ENCODE results near the gene LRP6.
"Not testable (repeated sequence)": the region's sequence is repeated elsewhere in the genome, so short reads cannot be mapped to it uniquely, and the experiment has no call there.

The LRP6 gene
- 15.9 to 22.9 (median 17.6) reads per million in 3 experiments for total RNA-seq

DNA sequence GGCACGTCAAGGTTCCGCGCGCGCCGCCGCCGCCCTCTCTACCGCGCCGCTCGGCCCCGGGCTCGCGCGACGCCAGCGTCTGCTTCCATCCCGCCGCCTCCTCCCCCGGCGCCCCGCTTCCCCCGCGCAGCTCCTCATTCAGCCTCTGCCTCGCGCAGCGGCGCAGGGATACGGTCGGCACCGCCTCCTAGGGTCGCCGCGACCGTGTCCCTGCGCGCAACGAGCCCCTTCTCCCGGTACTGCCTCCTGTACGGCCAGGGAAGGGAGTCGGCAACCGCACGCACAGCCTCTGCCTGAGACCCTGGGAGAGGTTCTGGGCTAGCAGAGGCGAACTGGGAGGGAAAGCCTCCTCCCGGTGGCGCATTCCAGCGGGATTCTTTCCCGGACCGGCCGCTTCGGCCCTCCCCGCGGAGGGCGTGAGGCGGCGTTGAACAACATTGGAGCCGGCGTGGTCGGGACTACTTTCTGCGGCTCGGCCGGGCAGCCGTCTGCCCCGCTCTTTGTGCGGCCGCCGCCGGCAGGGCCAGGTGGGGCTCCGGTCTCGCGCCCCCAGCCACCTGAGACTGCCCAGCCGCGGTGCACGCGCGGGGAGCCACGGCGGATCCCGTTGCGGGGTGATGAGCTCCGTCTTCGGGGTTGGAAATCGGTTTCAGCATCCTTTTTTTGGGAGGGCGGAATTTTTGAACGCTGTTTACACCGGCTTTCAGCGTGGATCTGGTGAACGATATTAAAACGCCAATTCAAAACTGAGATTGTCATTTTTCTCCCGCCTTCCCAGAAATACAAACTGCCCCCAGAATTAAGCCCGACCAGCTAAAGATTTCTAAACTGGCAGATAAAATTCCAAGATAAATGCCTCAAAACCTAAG lies at the start of gene LRP6:
TSS of gene LRP6 (minus strand) at position 172 of the 869 bp plus-strand sequence. CDS start 309 bp downstream, outside the sequence.
- DNase-seq = peak; percentile 67

DNA sequence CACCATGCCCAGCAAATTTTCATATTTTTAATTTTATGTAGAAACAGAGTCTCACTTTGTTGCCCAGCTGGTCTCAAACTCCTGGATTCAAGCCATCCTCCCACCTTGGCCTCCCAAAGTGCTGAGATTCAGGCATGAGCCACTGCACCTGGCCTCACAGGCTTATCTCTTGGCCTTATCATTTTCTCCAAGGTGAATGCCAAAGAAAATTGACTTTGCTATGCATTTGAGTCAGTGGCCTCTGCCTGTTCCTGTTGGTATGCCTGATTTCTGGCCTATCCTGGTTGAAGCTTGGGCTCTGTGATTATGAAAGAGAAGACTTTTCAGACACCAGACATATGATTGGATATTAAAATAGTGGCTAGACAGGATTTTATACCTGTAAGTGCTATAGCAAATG lies 49.0 kb upstream of the LRP6 start:
- no peak for DNase-seq

DNA sequence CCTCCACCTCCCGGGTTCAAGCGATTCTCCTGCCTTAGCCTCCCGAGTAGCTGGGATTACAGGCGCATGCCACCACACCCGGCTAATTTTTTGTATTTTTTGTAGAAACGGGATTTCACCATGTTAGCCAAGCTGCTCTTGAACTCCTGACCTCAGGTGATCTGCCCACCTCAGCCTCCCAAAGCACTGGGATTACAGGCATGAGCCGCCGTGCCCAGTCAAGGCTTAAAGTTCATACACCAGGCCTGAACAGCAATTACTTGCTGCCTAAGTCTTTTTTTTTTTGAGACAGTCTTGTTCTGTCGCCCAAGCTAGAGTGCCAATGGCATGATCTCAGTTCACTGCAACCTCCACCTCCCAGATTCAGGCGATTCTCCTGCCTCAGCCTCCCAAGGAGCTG lies 43.9 kb upstream of the LRP6 start:
- DNase-seq = not testable (repeated sequence)

DNA sequence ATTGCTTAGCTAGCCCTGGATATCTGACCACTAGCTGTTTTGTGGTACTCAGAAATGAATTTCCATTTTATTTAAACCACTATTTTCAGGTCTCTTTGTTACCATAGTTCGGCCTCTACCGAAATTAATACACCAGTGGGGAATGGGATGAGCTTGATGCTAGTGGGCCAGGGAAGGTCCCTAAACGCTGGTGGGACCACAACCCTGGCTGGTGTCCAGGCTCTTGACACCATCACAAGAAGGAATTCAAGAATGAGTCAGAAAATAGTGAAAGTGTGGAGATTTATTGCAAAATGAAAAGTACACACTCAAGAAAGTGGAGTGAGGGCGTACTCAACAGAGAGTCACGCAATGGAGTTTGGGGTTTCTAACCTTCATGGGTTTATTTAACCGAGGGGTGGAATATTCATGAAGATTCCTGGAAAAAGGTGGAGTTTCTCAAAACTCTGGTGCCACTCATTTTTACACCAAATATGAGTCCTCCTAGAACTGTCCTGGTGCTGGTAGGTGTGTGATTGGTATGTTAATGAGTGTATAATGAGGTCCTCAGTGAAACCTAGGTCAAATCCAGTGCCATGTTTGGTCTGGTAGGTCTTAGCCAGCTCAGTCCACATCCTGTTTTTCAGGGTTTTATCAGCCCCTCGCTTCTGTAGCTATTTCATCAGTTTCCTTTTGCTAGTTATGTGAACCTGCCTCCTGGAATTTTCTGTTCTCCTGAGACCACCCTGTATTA lies 38.9 kb upstream of the LRP6 start:
- DNase-seq = no peak

DNA sequence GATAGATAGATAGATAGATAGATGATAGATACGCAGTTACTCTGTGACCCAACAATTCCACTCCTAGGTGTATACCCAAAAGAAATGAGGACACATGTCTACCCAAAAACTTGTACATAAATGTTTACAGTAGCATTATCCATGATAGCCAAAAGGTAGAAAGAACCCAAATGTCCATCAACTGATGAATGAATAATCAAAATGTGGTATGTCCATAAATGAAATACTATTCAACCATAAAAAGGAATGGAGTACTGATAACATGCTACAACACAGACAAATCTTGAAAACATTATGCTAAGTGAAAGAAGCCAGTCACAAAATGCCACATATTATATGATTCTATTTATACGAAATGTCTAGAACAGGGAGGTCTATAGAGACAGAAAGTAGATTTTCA lies 36.1 kb upstream of the LRP6 start:
- no peak for DNase-seq

DNA sequence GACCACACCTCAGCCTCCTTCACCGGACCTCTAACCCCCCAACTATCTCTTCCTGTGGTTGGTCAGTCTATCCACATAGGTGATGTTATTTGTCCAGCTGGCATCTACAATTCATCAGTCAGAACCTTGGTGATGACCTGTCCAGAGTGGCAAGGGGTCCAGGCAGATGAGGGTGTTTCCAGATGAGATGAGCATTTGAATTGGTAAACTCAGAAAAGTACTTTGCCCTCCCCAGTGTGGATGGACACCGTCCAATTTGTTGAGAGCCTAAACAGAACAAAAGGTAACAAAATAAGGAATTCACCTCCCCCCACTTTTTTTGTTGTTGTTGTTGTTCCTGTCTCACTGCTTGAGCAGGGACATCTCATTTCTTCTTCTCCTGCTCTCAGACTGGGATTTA lies 34.3 kb upstream of the LRP6 start:
- DNase-seq = no peak

- DNase-seq = no peak
Measured at GRCh38 chr12:12297201-12297830, 30.5 kb upstream of the LRP6 start.

GRCh38 chr12:12294215-12295005 lies 27.6 kb upstream of the LRP6 start:
- DNase-seq = no peak

DNA sequence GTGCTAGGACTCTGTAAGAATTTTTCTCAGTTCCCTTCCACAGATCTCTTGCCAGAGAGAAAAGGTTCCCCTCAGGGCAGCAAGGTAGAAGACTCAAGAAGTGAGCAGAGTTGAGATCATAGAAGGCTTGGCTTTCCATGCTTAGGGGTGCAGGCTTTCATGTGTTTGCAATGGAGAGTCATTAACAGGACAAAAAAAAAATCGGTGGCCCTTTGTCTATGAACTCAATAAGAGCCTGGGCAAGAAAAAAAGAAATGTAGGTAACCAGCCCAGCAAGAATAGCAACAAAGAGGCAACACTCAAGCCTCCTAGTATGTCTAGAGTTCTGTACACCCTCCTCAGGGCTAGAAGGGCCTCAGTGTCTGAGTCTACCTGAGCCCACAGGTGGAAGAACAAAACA lies 23.4 kb upstream of the LRP6 start:
- no peak for DNase-seq

DNA sequence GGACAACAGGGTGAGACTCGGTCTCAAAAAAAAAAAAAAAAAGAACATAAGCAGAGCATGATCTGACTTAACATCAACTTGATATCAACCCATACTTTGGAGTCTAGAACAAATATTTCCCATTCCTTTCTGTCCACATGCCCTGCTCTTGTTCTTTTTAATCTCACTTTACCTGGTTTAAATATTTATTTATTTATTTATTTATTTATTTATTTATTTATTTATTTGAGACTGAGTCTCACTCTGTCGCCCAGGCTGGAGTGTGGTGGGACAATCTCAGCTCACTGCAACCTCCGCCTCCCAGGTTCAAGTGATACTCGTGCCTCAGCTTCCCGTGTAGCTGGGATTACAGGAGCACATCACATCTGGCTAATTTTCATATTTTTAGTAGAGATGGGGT lies 19.6 kb upstream of the LRP6 start:
- no peak for DNase-seq

- DNase-seq = no peak
Measured at GRCh38 chr12:12282761-12283425, 16.0 kb upstream of the LRP6 start.

- no peak for DNase-seq
Measured at GRCh38 chr12:12282202-12282601, 15.4 kb upstream of the LRP6 start.

DNA sequence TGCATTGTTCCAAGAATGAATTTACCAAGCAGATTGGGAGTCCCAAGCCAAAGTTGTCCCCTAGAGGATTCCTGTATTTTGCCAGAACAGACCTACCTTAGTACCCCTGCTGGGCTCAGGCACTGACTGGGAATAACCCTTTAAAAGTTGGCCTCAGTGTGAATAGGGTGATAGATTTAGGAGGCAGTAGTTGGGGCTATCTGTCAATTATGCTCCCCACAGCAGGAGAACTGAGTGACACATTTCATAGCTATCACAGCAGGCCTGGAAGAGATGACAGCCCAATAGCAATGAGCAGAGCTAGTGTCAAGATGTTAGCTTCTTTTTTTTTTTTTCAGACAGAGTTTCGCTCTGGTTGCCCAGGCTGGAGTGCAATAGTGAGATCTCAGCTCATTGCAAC lies 14.3 kb upstream of the LRP6 start:
- no peak for DNase-seq

GRCh38 chr12:12278899-12279298 lies 12.1 kb upstream of the LRP6 start:
- no peak for DNase-seq

GRCh38 chr12:12275874-12276273 lies 9.0 kb upstream of the LRP6 start:
- no peak for DNase-seq

- DNase-seq = no peak
Measured at GRCh38 chr12:12273291-12273957, 6.6 kb upstream of the LRP6 start.

DNA sequence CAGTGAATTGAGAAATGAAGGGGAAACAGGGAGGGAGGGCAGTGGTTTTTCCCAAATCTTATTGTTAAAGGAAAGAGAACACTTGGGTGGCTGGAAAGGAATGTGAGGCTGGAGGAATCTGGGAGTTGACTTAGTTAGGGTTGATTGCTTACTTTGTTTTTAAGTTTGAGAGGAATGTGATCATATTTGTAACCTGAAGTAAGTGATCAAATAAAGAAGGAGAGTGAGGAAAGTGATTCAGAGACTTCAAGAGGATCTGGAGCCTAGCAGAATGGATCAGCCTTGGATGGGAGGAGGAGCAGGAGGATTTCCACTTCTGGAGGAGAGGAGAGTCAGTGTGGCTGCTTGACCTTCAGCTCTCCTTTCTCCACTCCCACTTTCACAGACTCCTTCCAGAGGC lies 6.0 kb upstream of the LRP6 start:
- DNase-seq = no peak

- no peak for DNase-seq
Measured at GRCh38 chr12:12270226-12270625, 3.4 kb upstream of the LRP6 start.

DNA sequence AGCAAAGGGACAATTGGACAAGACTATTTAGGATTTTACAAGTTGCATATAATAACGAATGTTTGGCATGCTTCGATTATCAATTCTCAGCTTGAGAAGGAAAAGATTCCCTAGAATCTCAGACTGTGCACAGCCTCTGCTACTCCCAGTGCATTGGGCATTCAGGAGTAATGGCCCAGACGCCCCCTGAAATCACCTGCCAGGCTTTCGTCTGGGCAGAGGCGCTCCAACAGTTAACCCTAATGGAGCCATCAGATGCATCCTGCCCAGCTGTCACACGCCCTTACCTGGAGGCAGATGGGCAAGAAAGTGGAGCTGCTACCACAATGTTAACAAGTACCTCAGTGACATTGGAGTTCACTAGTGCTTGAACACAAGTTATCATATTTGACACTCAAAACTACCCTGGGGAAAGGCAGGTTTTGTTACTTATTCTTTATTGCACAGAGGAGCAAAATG lies 927 bp upstream of the LRP6 start:
- no peak for DNase-seq

- DNase-seq = no peak
Measured at GRCh38 chr12:12266389-12266872, 413 bp downstream of the LRP6 start.
